Lower leg skin (tissue), 4 donors: ENCODE measurements around the gene CALCR. TPM values are rescaled to one million over a fixed set of nuclear protein-coding genes. Genes with fewer than 3 reads are reported as not detected.

ENCODE experiments used
- DNase-seq, 2 donors: peaks; one replicate each; pipeline ENCODE4 v3.0.0-alpha.2; 2019; ENCODE audit warnings: low spot score in 2 of 2
- H3K4me3 ChIP-seq: fragments of 200-600 bp; sonication (generic); 2 replicates; pipeline ENCODE4 v1.5.1; 2017; ENCODE audit warnings: mild to moderate bottlenecking, low read depth; ENCODE audit not compliant: poor library complexity, severe bottlenecking
- CTCF ChIP-seq, 3 donors: fragments of 450-650 bp; IDR thresholded peaks; one replicate each; pipeline ENCODE4 v1.5.1; 2016; ENCODE audit warnings: antibody characterized with exemption in 3 of 3, mild to moderate bottlenecking in 3 of 3, moderate library complexity in 2 of 3
- POLR2A ChIP-seq, 2 donors: fragments of 450-650 bp; IDR thresholded peaks; one replicate each; pipeline ENCODE4 v1.6.1; 2016 to 2017; ENCODE audit warnings: antibody characterized with exemption in 2 of 2, mild to moderate bottlenecking in 1 of 2, moderate library complexity in 1 of 2
- intact Hi-C: fragments of 100-400 bp; cut with DNase I; formaldehyde crosslinking; loops from one replicate; pipeline ENCODE4 v1.15.0; 2023; ENCODE audit warnings: low total_unique reads
- microRNA counts, 2 donors: library from miRNA; unstranded; fragments of <30 nt; microRNA quantifications; one replicate each; lab custom pipeline; 2016
- microRNA-seq, 2 donors: library from miRNA; unstranded; fragments of <30 nt; microRNA quantifications; one replicate each; pipeline ENCODE4, GENCODE V29; 2016; ENCODE audit warnings: borderline replicate concordance in 2 of 2, borderline number of aligned reads in 1 of 2
- total RNA-seq, 4 donors: library from RNA; depleted of rRNA; stranded (reverse); fragments of >200 nt; gene quantifications; one replicate each; pipeline ENCODE4 v1.1.0, GENCODE V29; 2016

The CALCR gene
- total RNA-seq, 4 donors from 2014 or later, result 0.10 TPM; not detected in 3

GRCh38 chr7:93375603-93376002 lies 198.9 kb downstream of the CALCR start:
- no peak overlapping the region for H3K4me3 ChIP-seq
- no peak for DNase-seq
- intact Hi-C loops, result no loop called here
- TF ChIP-seq POLR2A (IDR thresholded peaks at IDR 0.05) (no peak), CTCF (IDR thresholded peaks at IDR 0.05) (no peak)

MicroRNAs within 50 kb of the gene (microRNA counts, 767-probe panel; counts per million panel counts)
- microRNA hsa-miR-489 (lab: Ali Mortazavi, UCI) (0 to 358 counts per million in 2 donors), microRNA hsa-miR-653 (lab: Ali Mortazavi, UCI) (0 to 358 counts per million in 2 donors)

Small RNA genes within 50 kb of the gene (microRNA-seq; reads per million reads assigned to microRNA genes)
- gene MIR489 (5.1 to 19.7 reads per million in 2 donors), gene MIR653 (24.9 to 27.2 reads per million in 2 donors)
